KMS-11 (cell line): ENCODE data around the gene DIPK1A.
"Not testable (repeated sequence)": the region's sequence is repeated elsewhere in the genome, so short reads cannot be mapped to it uniquely, and the experiment has no call there.

ENCODE experiments used
- H2AFZ ChIP-seq: fragments of 200-600 bp; sonication (generic); 2 replicates; pipeline ENCODE4 v1.6.1; 2016; ENCODE audit warnings: antibody characterized with exemption, mixed run types, low read depth
- H3K27ac ChIP-seq: fragments of 200-600 bp; sonication (generic); 2 replicates; pipeline ENCODE4 v1.6.1; 2016; ENCODE audit warnings: mild to moderate bottlenecking, mixed run types
- H3K27me3 ChIP-seq: fragments of 200-600 bp; sonication (generic); 2 replicates; pipeline ENCODE4 v1.6.1; 2017; ENCODE audit warnings: mild to moderate bottlenecking, low read depth, mixed run types, moderate library complexity; ENCODE audit not compliant: insufficient read depth
- H3K36me3 ChIP-seq: fragments of 200-600 bp; sonication (generic); 2 replicates; pipeline ENCODE4 v1.6.1; 2017; ENCODE audit warnings: mild to moderate bottlenecking, mixed run types; ENCODE audit not compliant: insufficient read depth
- H3K4me1 ChIP-seq: fragments of 200-600 bp; sonication (generic); 2 replicates; pipeline ENCODE4 v1.6.1; 2016; ENCODE audit warnings: mild to moderate bottlenecking, low read depth, mixed run types; ENCODE audit not compliant: poor library complexity, severe bottlenecking
- H3K4me2 ChIP-seq: fragments of 200-600 bp; sonication (generic); 2 replicates; pipeline ENCODE4 v1.7.0; 2016; ENCODE audit warnings: mild to moderate bottlenecking, mixed run types
- H3K4me3 ChIP-seq: fragments of 200-600 bp; sonication (generic); IDR thresholded peaks from 2 replicates; pipeline ENCODE4 v1.6.1; 2017; ENCODE audit warnings: low read depth, low read length, mixed read lengths; ENCODE audit not compliant: insufficient read depth
- H3K79me2 ChIP-seq: fragments of 200-600 bp; sonication (generic); 2 replicates; pipeline ENCODE4 v1.6.1; 2016; ENCODE audit warnings: low read depth, mixed run types; ENCODE audit not compliant: insufficient read depth
- H3K9ac ChIP-seq: fragments of 200-600 bp; sonication (generic); 2 replicates; pipeline ENCODE4 v1.6.1; 2016; ENCODE audit warnings: mild to moderate bottlenecking, mixed run types
- H4K20me1 ChIP-seq: fragments of 200-600 bp; sonication (generic); 2 replicates; pipeline ENCODE4 v1.6.1; 2016; ENCODE audit warnings: mild to moderate bottlenecking, mixed run types; ENCODE audit not compliant: insufficient read depth
- CTCF ChIP-seq: fragments of 200-600 bp; sonication (generic); conservative IDR thresholded peaks from 2 replicates; pipeline ENCODE4 v1.6.1; 2017; ENCODE audit warnings: low read depth, mild to moderate bottlenecking, antibody characterized with exemption, low read length, moderate library complexity, mixed read lengths

DIPK1A gene

GRCh38 chr1:92980732-92981647 is 19.7 kb upstream of the DIPK1A start:
- no peak overlapping the region for H3K4me3 ChIP-seq
- H3K4me1 ChIP-seq = peaks cover 27% of the 10 kb centered on the region
- no peak for TF ChIP-seq CTCF
- H3K27me3 ChIP-seq = no peaks in the 10 kb centered on the region
- no peak overlapping the region for H3K9ac ChIP-seq
- H3K36me3 ChIP-seq = no peaks in the 10 kb centered on the region
- H3K27ac ChIP-seq = no peak overlapping the region
- H2AFZ ChIP-seq = no peak overlapping the region
- no peaks in the 10 kb centered on the region for H4K20me1 ChIP-seq
- H3K79me2 ChIP-seq = no peaks in the 10 kb centered on the region
- no peak overlapping the region for H3K4me2 ChIP-seq

GRCh38 chr1:92975551-92976232 is 14.4 kb upstream of the DIPK1A start:
- peak overlapping the region; percentile 29 for H3K4me2 ChIP-seq
- peak overlapping the region; percentile 16; the same call in 1 of the 2 replicates for H2AFZ ChIP-seq
- no peak overlapping the region for H3K4me3 ChIP-seq
- no peak for TF ChIP-seq CTCF
- H4K20me1 ChIP-seq = no peaks in the 10 kb centered on the region
- peaks cover 69% of the 10 kb centered on the region for H3K4me1 ChIP-seq
- H3K36me3 ChIP-seq = no peaks in the 10 kb centered on the region
- H3K27me3 ChIP-seq = no peaks in the 10 kb centered on the region
- no peaks in the 10 kb centered on the region for H3K79me2 ChIP-seq
- H3K9ac ChIP-seq = no peak overlapping the region
- H3K27ac ChIP-seq = peak overlapping the region; percentile 23

DNA sequence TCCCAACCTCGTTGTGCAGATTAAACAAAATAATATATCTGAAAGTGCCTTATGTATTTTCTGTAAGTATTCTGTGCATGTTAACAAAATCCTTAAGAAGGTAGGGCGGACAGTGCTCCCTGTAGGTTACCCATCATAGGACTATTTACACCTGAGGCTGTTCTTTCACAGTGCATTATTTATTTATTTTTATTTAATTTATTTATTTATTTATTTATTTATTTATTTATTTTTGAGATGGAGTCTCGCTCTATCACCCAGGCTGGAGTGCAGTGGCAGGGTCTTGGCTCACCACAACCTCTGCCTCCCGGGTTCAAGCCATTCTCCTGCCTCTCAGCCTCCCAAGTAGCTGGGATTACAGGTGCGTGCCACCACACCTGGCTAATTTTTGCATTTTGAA is 12.8 kb upstream of the DIPK1A start:
- not testable (repeated sequence) for H3K36me3 ChIP-seq, H3K27ac ChIP-seq, H2AFZ ChIP-seq, H3K79me2 ChIP-seq, H3K27me3 ChIP-seq, H3K4me2 ChIP-seq, H4K20me1 ChIP-seq, H3K4me3 ChIP-seq, H3K9ac ChIP-seq
- peaks cover 69% of the 10 kb centered on the region for H3K4me1 ChIP-seq

DNA sequence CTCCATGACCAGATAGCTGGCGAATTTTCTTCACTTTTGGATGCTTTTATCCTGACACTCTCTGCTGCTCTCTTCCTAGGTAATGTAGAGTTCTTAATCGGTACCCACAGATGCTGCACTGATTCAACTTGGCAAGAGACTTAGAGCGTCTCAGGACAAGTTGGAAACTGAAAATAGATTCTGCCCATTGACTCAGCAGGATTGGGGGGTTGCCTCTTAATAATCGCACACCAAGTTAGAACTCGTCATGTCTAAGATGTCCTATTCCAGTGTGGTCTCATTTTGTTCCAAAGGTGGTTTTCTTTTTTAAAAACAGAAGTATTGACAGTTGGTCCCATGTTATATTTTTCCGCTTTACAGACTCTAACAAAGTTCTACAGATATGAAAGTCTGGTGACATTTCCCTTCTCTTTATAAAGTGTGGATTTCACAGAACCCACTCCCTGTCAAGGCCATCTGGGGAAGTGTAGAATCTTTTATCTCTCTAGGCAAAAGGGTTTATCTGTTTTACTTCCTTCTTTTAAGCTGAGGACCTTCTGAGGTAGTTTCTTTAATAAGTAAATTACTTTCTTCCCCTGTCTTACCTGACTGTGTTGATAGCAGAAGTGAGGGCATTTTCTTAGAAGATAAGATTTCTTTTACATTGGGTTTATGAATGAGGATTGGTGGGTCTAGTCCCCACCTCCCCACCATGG is 12.1 kb upstream of the DIPK1A start:
- Histone ChIP-seq H3K4me2 (no peak overlapping the region; the same call in 1 of the 2 replicates), H3K4me1 (peaks cover 71% of the 10 kb centered on the region), H3K4me3 (no peak overlapping the region), H3K79me2 (no peaks in the 10 kb centered on the region), H3K27me3 (no peaks in the 10 kb centered on the region), H2AFZ (peak overlapping the region; percentile 47; the same call in 1 of the 2 replicates), H3K9ac (peak overlapping the region; percentile 7; the same call in 1 of the 2 replicates), H3K36me3 (no peaks in the 10 kb centered on the region), H3K27ac (peak overlapping the region; percentile 39; the same call in 1 of the 2 replicates), H4K20me1 (no peaks in the 10 kb centered on the region)
- no peak for TF ChIP-seq CTCF
